Activated CD4-positive, alpha-beta T cell treated with anti-CD3 and anti-CD28 coated beads for 4 hours (primary cell): ENCODE measurements around the gene CCDC30.

Source experiments
- DNase-seq, 2 donors: peaks; one replicate each; pipeline ENCODE4 v3.0.0-alpha.2; 2020

Gene CCDC30

DNA sequence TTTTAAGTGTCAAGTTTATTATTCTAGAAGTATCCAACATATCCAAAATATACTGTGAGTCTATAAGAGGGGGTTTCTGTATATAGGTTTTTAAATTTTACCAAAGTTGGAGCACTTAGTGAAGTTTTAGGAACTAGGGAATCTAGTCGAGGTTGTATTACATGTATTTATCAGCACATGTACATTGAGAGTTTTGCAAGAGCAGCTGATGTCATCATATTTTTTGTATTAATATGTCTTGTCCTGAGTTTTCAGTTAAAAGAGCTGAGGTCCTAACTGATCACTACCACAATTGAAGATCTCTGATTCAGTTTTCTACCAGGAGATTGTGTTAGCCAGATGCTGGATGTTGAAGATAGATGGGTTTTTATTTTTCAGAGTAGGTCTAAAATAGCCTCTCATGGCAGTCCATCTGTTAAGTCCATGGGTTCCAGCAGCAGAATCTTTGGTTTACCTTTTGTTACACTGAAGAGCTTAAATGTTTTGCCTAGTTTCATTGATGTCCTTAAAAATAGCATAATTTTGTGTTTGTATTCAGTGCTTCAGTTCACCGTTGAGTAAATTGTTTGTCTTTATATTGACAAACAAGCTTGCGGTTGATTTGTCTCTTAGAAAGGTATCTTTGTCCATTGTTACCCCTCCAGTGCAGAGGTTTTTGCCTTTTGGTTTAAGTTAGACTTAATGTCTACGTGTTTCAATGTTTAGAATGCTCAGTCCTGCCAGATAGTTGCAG lies 235.2 kb downstream of the CCDC30 start:
- no peak for DNase-seq

DNA sequence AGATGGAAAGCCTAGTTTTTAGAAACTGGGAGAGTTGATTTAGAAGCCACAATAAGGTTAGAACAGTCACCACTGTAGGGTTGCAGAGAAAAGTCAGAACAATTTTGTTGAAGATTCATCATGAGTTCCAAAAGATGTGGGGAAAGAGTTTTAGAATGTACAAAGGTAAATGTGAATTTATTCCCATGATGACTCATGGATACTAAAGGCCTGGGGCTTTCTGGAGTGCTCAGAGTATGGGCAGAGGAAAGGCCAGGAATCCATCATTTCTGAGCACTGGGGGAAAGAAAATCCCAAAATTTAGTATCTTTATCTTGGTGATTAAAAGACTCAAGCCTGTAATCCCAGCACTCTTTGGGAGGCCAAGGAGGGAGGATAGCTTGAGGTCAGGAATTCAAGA lies 236.9 kb downstream of the CCDC30 start:
- DNase-seq, result no peak

DNA sequence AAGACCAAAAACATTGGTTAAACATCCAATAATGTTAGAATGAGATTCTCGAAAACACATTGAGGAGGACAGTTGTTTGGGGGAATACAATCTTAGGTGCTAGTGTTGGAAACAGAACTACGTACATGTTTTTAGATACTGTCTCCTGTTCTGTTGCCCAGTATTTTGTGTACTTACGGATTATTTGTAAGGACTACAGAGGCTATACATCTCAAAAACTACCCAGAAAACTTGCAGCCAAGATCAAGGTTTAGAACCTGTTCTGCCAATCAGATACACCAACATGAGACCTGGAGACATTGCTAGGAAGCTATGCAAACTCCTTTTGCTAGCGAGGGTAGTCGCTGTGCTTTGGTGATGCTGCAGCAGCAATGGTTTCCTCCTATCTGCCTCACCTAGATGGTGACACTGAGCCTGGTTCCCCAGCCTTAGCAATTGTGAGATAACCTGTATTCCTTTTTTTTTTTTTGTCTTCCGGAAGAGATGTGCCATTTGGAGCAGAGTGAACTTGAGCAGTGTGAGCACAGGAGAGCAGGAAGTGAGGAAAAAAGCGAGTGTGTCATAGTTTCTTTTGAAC lies 240.9 kb downstream of the CCDC30 start:
- DNase-seq, result no peak
